Measurements from ENCODE around the gene ATXN1. TPM values are rescaled to one million over a fixed set of nuclear protein-coding genes. Genes with fewer than 3 reads are reported as not detected.
A peak's percentile ranks its signal among the peaks of the same experiment; 100 is the strongest.

The ATXN1 gene
- total RNA-seq, 4 donors from 2014 or later, result 26.4 to 46.4 (median 36.1) TPM

DNA sequence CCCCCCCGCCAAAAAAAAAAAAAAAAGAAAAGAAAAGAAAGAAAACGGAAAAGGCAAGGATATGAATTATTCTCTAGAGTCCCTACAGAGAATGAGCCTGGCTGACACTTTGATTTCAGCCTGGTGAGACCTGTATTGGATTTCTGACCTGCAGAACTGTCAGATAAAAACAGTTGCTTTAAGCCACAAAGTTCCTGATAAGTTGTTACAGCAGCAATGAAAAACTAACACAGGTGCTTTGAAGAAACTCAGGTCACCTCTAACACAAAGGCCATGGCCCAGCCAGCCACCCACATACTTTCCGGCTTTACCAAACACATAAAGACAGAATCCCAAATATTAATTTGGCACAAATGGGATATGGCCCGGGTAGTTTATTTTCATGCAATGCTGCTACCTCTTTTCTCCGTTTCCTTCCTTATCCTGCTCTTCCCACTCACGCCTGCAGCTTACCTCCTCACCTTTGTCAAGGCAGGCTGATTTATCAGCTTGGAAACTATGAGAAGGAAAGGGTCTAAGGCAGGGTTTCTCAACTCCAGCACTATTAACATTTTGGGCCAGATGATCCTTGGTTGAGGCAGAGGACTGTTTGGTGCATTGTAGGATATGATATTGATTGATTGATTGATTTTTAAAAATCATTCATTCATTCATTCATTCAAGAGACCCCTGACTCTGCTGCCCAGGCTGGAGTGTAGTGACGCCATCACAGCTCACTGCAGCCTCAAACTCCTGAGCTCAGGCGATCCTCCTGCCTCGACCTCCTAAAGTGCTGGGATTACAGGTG is 88.1 kb downstream of the ATXN1 start:
- no peak for TF ChIP-seq CTCF (IDR thresholded peaks at IDR 0.05)
- ATAC-seq (ENCODE audit: low FRiP score) (no peak), DNase-seq (ENCODE audit: low spot score) (no peak)

- TF ChIP-seq CTCF (IDR thresholded peaks at IDR 0.05), result no peak
- DNase-seq (ENCODE audit: low spot score), result no peak
- ATAC-seq (ENCODE audit: low FRiP score), result no peak
Measured at GRCh38 chr6:16671302-16672289, 89.7 kb downstream of the ATXN1 start.

DNA sequence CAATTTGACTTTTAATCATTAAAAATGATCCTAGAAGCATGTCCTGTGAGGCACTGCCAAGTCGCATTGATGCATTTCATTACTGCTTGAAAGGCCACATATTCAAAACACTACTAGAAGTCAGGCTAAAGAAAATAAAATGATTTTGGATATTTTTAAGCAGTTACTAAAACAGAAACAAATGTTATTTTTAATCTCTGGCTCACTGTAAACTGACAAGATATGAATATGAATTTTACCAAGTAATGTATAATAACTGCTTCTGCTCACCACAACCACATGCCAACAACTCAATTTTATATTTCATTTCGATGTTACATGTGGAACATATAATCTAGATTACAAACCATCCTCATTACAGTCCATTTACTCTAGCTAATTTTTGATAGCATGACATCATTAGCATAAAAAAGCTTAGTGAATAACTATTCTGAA is 90.6 kb downstream of the ATXN1 start:
- ATAC-seq (ENCODE audit: low FRiP score), result no peak
- DNase-seq (ENCODE audit: low spot score), result no peak
- TF ChIP-seq CTCF (IDR thresholded peaks at IDR 0.05), result no peak

- ATAC-seq (ENCODE audit: low FRiP score) (no peak), DNase-seq (ENCODE audit: low spot score) (no peak)
- no peak for TF ChIP-seq CTCF (IDR thresholded peaks at IDR 0.05)
Measured at GRCh38 chr6:16670183-16670582, 91.1 kb downstream of the ATXN1 start.

DNA sequence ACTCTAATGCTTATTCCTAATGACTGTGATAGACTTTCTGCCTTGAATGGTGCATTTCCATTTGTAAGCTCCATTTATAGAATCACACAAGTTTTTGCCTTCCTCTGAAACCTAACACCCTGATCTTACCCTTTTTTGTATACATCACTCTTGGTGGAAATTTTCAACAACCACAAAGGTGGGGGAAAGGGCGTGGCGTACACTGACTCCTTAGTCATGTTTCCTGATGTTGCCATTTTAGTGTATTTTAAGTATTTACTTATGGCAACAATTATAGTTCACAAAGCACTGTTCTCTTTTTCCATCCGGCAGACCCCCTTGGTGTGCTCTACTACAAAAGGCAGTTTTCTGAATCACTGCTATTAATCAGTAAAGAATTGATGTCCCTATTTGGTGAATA is 92.0 kb downstream of the ATXN1 start:
- no peak for TF ChIP-seq CTCF (IDR thresholded peaks at IDR 0.05)
- ATAC-seq (ENCODE audit: low FRiP score), result no peak
- no peak for DNase-seq (ENCODE audit: low spot score)

DNA sequence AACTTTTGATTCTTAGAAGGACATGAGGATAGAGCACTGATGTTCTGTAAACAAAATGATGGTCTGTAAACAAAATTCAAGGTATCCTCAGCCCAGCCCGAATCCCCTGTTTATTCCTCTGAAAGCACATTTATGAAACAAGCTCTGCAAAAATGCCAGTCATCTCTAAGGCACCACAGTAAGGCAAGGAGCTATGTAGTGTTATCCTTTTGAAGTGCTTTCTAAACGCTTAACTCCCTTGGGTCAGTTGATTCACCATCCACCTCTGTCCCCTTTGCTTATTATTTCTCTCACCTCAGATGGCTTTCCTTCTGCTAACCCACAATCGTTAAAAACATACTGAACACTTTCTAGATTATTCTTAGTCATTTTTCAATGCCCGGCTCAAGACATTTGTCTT is 93.8 kb downstream of the ATXN1 start:
- TF ChIP-seq CTCF (IDR thresholded peaks at IDR 0.05), result no peak
- ATAC-seq (ENCODE audit: low FRiP score) (peak; percentile 75), DNase-seq (ENCODE audit: low spot score) (no peak)
